ENCODE data around the gene MFSD11.

The MFSD11 gene

DNA sequence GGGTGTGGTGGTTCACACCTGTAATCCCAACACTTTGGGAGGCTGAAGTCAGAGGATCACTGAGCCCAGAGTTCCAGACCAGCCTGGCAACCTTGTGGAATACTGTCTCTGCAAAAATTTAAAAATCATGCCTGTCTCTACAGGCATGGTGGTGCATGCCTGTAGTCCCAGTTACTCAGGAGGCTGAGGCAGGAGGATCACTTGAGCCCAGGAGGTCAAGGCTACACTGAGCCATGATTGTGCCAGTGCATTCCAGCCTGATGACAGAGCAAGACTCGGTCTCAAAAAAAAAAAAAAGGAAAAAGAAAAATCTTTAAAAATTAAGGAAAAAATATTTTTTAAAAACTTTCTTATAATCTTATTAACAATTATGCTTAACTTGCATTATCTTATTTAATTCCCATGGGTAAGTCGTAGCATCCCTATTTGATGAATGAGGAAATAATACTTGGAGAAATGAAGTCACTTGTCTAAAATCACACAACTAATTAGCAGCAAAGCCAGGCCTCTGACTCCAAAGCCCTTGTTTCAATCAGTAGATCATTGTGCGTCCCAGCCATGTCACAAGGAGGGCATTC lies 13.6 kb downstream of the MFSD11 start:
- no peak for TF ChIP-seq CTCF (IDR thresholded peaks at IDR 0.05; ENCODE audit: extremely low read depth, missing control alignments)
- DNase-seq (ENCODE audit: low spot score), result no peak

DNA sequence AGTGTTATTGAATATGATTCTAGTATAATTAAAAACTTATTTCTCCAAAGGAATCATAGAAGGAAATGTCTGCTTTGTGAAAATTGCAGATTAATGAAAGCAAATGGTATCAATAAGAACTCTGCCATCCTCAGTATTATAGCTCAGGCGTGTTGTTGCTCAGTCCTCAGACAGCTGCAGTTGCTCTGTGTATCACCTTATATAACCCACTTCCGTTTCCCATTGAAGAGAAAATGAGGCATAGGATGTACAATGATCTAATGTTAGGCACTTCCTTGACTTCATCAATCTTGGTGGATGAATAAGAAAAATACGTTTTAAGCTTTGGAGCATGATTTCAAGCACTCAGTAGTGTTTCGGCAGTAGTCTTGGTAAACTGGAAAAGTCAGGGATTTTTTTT lies 14.1 kb downstream of the MFSD11 start:
- no peak for DNase-seq (ENCODE audit: low spot score)

DNA sequence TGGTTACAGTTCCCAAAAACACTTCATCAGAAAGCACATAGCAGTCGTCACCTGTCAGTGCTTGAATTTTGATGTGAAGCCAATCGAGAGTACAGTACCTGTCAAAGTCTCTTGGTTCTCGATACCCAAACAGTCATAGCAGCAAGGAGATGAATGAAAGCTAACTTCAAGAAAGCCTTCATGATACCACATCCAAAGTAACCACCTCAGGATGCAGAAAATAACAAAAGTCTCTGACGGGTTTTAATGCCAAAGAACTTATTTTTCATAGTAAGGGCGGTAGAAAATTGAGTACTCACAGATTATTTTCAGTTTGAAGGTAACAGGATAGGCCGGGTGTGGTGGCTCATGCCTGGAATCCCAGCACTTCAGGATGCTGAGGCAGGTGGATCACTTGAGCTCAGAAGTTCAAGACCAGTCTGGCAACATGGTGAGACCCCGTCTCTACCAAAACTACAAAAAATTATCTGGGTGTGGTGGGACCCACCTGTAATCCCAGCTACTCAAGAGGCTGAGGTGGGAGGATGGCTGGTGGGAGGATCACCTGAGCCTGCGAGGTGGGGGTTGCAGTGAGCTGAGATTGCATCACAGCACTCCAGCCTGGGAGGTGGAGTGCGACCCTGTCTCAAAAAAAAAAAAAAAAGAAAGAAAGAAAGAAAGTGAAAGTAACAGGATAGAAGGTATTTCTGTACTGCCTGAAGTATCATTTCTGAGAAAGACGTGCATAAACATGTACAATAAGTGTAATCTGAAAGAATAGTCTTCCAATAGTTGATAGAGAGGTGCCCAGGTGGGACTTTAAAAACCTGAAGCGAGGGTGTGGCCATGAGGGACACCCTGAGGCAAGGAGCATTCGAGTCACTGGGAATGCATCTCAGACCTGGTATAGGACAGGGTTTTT lies 15.4 kb downstream of the MFSD11 start:
- TF ChIP-seq CTCF (IDR thresholded peaks at IDR 0.05; ENCODE audit: extremely low read depth, missing control alignments), result no peak
- no peak for DNase-seq (ENCODE audit: low spot score)

More for the DNA sequence above, 14.1 kb downstream of the MFSD11 start:
- TF ChIP-seq CTCF (IDR thresholded peaks at IDR 0.05; ENCODE audit: extremely low read depth, missing control alignments), result no peak

GRCh38 chr17:76755285-76755684 lies 17.4 kb downstream of the MFSD11 start:
- TF ChIP-seq CTCF (IDR thresholded peaks at IDR 0.05; ENCODE audit: extremely low read depth, missing control alignments), result no peak
- DNase-seq (ENCODE audit: low spot score), result no peak

DNA sequence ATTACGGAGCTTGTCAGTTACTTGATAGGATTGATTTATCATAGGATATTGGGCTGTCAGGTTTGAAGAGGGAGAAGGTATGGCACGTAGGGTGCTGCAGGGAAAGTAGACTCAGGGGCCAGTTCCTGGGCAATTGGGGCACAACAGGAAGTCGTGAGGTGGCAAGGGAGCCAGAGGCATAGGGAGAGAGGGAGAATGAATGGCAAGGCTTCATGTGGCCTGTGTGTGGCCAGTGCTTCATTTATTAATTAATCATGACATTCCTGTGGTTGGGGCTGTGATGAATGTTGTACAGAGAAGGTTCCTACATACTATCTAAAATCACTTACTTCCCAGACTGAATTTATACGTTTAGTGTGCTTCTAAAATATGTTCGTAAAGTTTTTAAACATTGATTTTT lies 19.3 kb downstream of the MFSD11 start:
- DNase-seq (ENCODE audit: low spot score), result no peak
- no peak for TF ChIP-seq CTCF (IDR thresholded peaks at IDR 0.05; ENCODE audit: extremely low read depth, missing control alignments)

DNA sequence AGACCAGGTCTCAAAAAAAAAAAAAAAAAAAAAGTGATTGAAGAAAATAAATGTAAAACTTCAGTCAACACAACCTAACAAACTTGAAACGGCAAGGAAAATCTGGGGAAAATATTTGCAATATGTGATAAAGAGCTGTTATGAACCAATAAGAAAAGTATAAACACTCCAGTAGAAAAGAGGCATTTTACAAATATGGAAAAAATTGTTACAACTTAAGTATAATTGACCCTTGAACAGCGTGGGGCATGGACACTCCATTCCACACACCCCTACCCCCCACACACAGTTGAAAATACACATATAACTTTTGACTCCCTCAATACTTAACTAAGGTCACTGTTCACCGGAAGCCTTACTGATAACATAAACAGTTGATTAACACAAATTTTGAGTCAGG lies 20.7 kb downstream of the MFSD11 start:
- no peak for TF ChIP-seq CTCF (IDR thresholded peaks at IDR 0.05; ENCODE audit: extremely low read depth, missing control alignments)
- DNase-seq (ENCODE audit: low spot score), result no peak

DNA sequence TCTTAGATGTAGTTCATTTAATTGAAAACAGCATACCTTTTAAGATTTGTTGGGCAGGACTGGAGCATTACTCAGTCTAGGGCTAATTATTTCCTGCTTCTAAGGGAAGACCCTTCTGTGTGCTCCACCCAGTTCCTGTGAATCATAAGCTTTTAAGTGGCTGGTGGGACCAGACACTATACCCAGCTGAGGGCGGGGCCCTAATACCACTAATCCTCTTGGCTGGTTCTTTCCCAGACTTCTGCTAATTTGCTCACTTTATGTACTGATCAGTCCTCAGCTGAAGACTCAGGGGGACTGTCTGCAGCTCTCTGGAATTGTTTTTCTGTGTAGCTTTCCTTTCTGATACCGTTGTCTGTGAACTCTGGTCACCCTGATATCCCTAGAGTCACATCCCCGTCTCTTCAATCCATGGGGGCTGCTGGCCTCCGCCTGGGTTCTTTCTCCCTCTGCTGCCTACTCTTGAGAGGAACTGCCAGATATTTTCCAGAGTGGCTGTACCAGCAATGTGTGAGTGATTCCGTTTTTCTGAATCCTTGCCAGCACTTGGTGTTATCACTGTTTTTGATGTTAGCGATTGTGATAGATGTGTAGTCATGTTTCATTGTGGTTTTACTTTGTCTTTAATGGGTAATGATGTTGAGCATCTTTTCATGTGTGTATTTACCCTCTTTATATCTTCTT lies 35.1 kb downstream of the MFSD11 start:
- DNase-seq (ENCODE audit: low spot score), result no peak
- TF ChIP-seq CTCF (IDR thresholded peaks at IDR 0.05; ENCODE audit: extremely low read depth, missing control alignments), result no peak
